Stimulated activated CD8-positive, alpha-beta memory T cell treated with anti-CD3 and anti-CD28 coated beads, Interleukin-7, amount 100 ng/mL, for 4 hours (primary cell): ENCODE results near the gene NFIX.
"Not testable (repeated sequence)": the region's sequence is repeated elsewhere in the genome, so short reads cannot be mapped to it uniquely, and the experiment has no call there.

Experiments
- DNase-seq, 2 donors: peaks; one replicate each; pipeline ENCODE4 v3.0.0-alpha.2; 2020; ENCODE audit warnings: low read depth in 2 of 2

NFIX gene

GRCh38 chr19:12957389-12957952 lies 37.8 kb upstream of the NFIX start:
- DNase-seq, result not testable (repeated sequence)

DNA sequence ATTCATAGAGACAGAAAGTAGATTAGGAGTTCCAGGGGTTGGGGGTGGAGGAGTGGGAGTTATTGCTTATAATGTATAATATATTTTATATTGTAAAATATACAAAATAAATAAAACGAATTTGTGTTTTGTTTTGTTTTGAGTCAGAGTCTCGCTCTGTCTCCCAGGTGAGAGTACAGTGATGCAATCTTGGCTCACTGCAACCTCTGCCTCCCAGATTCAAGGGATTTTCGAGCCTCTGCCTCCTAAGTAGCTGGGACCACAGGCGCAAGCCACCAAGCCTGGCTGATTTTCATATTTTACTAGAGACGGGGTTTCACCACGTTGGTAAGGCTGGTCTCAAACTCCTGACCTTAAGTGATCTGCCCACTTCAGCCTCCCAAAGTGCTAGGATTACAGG lies 35.8 kb upstream of the NFIX start:
- no peak for DNase-seq

- DNase-seq, result peak; percentile 55 to 66
Observed at GRCh38 chr19:12965017-12965811, 30.1 kb upstream of the NFIX start.

DNA sequence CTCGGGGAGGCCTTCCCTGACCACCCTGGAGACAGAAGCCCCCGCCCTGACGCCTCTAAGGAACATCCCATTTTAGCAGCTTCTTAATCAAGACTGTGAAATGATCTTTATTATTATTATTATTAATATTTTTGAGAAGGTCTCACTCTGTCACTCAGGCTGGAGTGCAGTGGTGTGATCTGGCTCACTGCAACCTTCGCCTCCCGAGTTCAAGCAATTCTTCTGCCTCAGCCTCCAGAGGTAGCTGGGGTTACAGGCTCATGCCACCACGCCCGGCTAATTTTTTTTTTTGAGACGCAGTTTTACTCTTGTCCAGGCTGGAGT lies 29.5 kb upstream of the NFIX start:
- DNase-seq, result no peak

DNA sequence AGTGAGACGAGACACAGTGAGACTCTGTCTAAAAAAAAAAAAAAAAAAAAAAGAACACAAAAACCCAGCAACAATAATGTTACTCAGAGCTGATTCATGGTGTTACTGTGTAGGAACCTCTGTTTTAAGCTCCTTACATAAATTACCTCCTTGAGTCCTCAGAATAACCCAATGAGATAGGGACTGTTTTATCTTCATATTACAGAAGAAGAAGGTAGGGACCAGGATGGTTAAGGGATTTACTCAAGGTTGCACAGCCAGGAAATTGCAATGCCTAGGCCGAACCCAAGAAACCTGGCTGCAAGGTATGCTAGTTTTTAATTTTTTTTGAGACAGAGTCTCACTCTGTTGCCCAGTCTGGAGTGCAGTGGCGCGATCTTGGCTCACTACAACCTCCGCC lies 27.4 kb upstream of the NFIX start:
- no peak for DNase-seq

- DNase-seq, result no peak
Observed at GRCh38 chr19:12969292-12969988, 25.8 kb upstream of the NFIX start, which contains the start of gene DAND5. Gene DAND5, plus strand, starts transcription at chr19:12969576. Its CDS starts 85 bp downstream, at chr19:12969661.

- no peak for DNase-seq
Observed at GRCh38 chr19:12970070-12970820, 25.0 kb upstream of the NFIX start.

GRCh38 chr19:12973236-12973635 lies 22.0 kb upstream of the NFIX start:
- DNase-seq, result no peak

DNA sequence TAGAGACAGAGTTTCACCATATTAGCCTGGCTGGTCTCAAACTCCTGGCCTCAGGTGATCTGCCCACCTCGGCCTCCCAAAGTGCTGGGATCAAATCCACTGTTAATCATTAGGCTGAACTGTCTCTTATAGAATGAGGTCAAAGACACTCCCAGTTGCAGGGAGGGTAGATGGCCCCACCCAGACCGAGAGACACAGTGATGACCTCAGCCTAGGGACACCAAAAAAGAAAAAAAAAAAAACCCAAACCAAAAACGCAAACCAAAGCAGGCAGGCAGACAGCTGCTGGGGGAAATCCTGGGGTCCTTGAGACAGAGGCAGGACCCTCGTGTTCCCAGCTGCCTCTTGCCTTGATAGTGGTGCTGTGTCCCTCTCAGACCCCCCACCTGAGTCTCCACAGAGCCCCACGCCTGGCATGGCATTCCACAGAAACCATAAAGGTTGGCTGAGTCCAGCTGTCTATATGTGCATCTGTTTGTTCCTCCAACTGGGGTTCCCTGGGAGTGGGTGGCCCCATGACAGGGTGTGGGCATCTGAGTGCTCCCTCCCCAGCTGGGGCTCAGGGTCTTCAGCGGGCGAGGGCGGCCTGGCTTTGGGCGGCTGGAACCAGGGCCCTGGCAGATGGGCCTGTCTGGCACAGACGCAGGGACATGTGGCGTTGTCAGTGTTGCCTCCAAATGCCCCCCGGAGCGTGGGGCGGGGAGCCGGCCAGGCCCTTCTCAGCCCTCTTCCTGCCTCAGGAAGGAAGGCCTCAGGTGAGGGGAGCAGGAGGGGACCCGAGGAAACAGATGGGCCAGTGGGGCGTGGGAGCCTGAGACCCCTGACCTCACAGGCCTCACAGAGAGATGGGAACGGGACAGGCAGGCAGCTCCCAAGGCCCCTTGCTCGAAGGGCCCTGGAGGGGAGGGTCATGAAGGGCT lies 20.7 kb upstream of the NFIX start:
- no peak for DNase-seq

DNA sequence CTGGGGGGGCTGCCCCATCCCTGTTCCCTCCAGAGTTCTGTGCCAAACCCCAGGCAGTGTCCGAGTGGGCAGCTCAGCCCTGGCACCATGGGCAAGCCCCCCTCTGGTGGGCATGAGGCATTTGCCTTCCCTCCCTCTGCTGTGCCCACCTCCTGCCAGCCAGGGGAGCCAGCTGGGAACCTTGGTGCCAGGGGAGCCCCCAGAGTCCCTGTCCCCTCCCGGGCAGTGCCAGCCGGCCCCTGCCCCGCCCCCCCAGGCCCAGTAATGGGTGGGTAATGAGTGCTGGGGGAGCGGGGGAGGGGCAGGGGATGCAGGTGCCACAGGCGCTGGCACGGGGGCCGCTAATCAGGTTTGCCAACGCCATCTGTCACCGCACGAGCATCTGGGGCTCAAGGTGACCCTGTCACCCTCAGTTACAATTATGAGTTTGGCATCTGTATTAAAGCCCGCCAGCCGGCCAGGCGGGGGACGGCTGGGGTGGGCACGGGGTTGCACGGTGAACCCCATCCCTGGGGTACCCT lies 20.0 kb upstream of the NFIX start:
- no peak for DNase-seq

- not testable (repeated sequence) for DNase-seq
Observed at GRCh38 chr19:12976109-12976508, 19.2 kb upstream of the NFIX start.

DNA sequence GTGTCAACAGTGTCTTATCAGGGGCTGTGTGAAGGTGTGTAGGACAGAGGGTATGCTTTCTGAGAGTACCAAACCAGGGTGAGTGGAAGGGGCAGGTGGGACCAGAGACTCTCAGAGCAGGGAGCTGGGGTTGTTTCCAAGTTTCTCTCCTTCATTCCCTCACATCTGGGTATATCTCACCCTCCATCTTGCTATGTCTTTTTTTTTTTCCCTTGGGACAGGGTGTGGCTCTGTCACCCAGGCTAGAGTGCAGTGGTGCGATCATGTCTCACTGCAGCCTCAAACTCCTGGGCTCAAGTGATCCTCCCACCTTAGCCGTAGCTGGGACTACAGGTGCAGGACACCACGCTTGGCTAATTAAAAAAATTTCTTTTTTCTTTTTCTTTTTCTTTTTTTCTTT lies 15.3 kb upstream of the NFIX start:
- DNase-seq, result no peak

- no peak for DNase-seq
Observed at GRCh38 chr19:12982648-12983047, 12.6 kb upstream of the NFIX start.

DNA sequence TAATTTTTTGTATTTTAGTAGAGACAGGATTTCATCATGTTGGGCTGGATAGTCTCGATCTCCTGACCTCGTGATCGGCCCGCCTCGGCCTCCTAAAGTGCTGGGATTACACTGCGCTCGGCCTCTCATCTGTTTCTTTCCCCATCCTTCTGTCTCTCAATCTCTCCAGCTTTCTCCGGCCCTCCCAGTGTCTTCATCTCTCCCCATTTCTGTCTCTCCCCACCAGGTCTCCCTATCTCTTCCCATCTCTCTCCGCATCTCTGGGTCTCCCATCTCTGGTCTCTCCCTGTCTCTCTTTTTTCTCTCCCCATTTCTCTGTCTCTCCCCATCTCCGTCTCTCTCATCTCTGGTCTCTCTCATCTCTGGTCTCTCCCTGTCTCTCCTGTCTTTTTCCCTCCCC lies 12.2 kb upstream of the NFIX start:
- DNase-seq, result no peak

GRCh38 chr19:12983542-12984142 lies 11.6 kb upstream of the NFIX start:
- peak; percentile 44 to 66 for DNase-seq

- no peak for DNase-seq
Observed at GRCh38 chr19:12984143-12984627, 11.1 kb upstream of the NFIX start.

- DNase-seq, result no peak
Observed at GRCh38 chr19:12984683-12985048, 10.6 kb upstream of the NFIX start.

- peak; percentile 26 to 30 for DNase-seq
Observed at GRCh38 chr19:12985049-12985776, 10.1 kb upstream of the NFIX start.

DNA sequence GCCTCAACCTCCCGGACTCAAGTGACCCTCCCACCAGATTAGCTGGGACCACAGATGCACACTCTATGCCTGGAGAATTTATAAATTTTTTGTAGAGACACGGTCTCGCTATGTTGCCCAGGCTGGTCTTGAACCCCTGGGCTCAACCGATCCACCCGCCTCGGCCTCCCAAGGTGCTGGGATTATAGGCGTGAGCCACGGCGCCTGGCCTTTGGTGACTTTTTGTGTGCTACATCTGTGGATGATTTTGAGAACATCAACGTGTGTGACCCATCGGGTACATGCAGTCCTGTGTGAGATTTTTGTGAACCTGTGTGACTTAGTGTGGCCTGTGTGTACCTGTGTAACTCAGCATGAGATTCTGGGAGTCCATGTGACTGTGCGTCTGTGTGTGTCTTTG lies 8.5 kb upstream of the NFIX start:
- no peak for DNase-seq

- no peak for DNase-seq
Observed at GRCh38 chr19:12987190-12987589, 8.1 kb upstream of the NFIX start.
